Liver (tissue), 9 donors: ENCODE data around the gene GARNL3. TPM values are rescaled to one million over a fixed set of nuclear protein-coding genes. Genes with fewer than 3 reads are reported as not detected.

Experiments
- DNase-seq: peaks from one replicate; pipeline ENCODE4 v3.0.0-alpha.2; 2017; ENCODE audit warnings: low spot score
- H3K27ac ChIP-seq, 2 donors: one replicate each; pipeline ENCODE4 v1.7.0; 2013; ENCODE audit warnings: inconsistent platforms in 2 of 2, low read length in 2 of 2, control low read depth in 1 of 2, low read depth in 1 of 2, mild to moderate bottlenecking in 1 of 2
- H3K27me3 ChIP-seq, 4 donors: one replicate each; pipeline versions ENCODE4 v1.6.1 to v1.7.0; 2013; ENCODE audit warnings: low read length in 3 of 4, inconsistent platforms in 1 of 4, mild to moderate bottlenecking in 1 of 4, moderate library complexity in 1 of 4; ENCODE audit not compliant: control insufficient read depth in 4 of 4, insufficient read depth in 4 of 4
- H3K36me3 ChIP-seq, 4 donors: one replicate each; pipeline versions ENCODE4 v1.6.1 to v1.7.0; 2013; ENCODE audit warnings: low read length in 3 of 4, mild to moderate bottlenecking in 3 of 4, low read depth in 1 of 4, moderate library complexity in 1 of 4; ENCODE audit not compliant: control insufficient read depth in 4 of 4, insufficient read depth in 3 of 4
- H3K4me1 ChIP-seq, 4 donors: one replicate each; pipeline versions ENCODE4 v1.6.1 to v1.7.0; 2013; ENCODE audit warnings: low read length in 3 of 4, mild to moderate bottlenecking in 3 of 4, moderate library complexity in 1 of 4; ENCODE audit not compliant: control insufficient read depth in 4 of 4, insufficient read depth in 4 of 4
- H3K4me3 ChIP-seq, 3 donors: one replicate each; pipeline versions ENCODE4 v1.6.1 to v1.7.0; 2013; ENCODE audit warnings: low read length in 3 of 3, control low read depth in 1 of 3, low read depth in 1 of 3, mild to moderate bottlenecking in 1 of 3
- H3K9ac ChIP-seq, 2 donors: one replicate each; pipeline ENCODE4 v1.7.0; 2013; ENCODE audit warnings: low read length in 2 of 2, mild to moderate bottlenecking in 2 of 2, moderate library complexity in 2 of 2, control low read depth in 1 of 2, low read depth in 1 of 2
- H3K9me3 ChIP-seq, 4 donors: one replicate each; pipeline versions ENCODE4 v1.6.1 to v1.7.0; 2013; ENCODE audit warnings: low read length in 3 of 4; ENCODE audit not compliant: control insufficient read depth in 4 of 4
- ATF3 ChIP-seq: IDR thresholded peaks from 2 replicates; pipeline ENCODE4 v1.6.1; 2016; ENCODE audit warnings: antibody characterized with exemption
- CTCF ChIP-seq: fragments of 150-350 bp; IDR thresholded peaks from 2 replicates; pipeline ENCODE4 v1.5.1; 2017; ENCODE audit warnings: improper control_type of control experiment, low read depth, low read length; ENCODE audit not compliant: missing input control
- EGR1 ChIP-seq, 2 donors: IDR thresholded peaks; 2 replicates each; pipeline ENCODE4 v1.6.1; 2016 to 2018; ENCODE audit warnings: antibody characterized with exemption in 2 of 2, low read depth in 2 of 2
- FOXA1 ChIP-seq: IDR thresholded peaks from 2 replicates; pipeline ENCODE4 v1.6.1; 2016; ENCODE audit warnings: antibody characterized with exemption
- FOXA2 ChIP-seq: IDR thresholded peaks from 2 replicates; pipeline ENCODE4 v1.6.1; 2016; ENCODE audit warnings: antibody characterized with exemption
- GABPA ChIP-seq, 2 donors: IDR thresholded peaks in 1 of 2; conservative IDR thresholded peaks in 1 of 2; 2 replicates each; pipeline ENCODE4 v1.6.1; 2016; ENCODE audit warnings: antibody characterized with exemption in 2 of 2, mild to moderate bottlenecking in 1 of 2, moderate library complexity in 1 of 2
- HNF4A ChIP-seq, 2 donors: conservative IDR thresholded peaks; 2 replicates each; pipeline ENCODE4 v1.6.1; 2016; ENCODE audit warnings: antibody characterized with exemption in 2 of 2, mild to moderate bottlenecking in 2 of 2
- HNF4G ChIP-seq: IDR thresholded peaks from 2 replicates; pipeline ENCODE4 v1.6.1; 2016; ENCODE audit warnings: antibody characterized with exemption
- JUND ChIP-seq, 2 donors: IDR thresholded peaks; 2 replicates each; pipeline ENCODE4 v1.6.1; 2016; ENCODE audit warnings: antibody characterized with exemption in 2 of 2
- MAX ChIP-seq: IDR thresholded peaks from 2 replicates; pipeline ENCODE4 v1.6.1; 2016; ENCODE audit warnings: antibody characterized with exemption
- NR2F2 ChIP-seq: IDR thresholded peaks from 2 replicates; pipeline ENCODE4 v1.6.1; 2016; ENCODE audit warnings: antibody characterized with exemption
- RAD21 ChIP-seq, 2 donors: IDR thresholded peaks; 2 replicates each; pipeline ENCODE4 v1.6.1; 2016; ENCODE audit warnings: antibody characterized with exemption in 2 of 2, mild to moderate bottlenecking in 2 of 2
- REST ChIP-seq: IDR thresholded peaks from 2 replicates; pipeline ENCODE4 v1.6.1; 2016; ENCODE audit warnings: antibody characterized with exemption, mild to moderate bottlenecking
- RXRA ChIP-seq, 2 donors: IDR thresholded peaks; 2 replicates each; pipeline ENCODE4 v1.6.1; 2017 to 2018; ENCODE audit warnings: antibody characterized with exemption in 2 of 2, mild to moderate bottlenecking in 1 of 2
- SP1 ChIP-seq: IDR thresholded peaks from 2 replicates; pipeline ENCODE4 v1.6.1; 2018; ENCODE audit warnings: antibody characterized with exemption, mild to moderate bottlenecking
- TAF1 ChIP-seq: conservative IDR thresholded peaks from 2 replicates; pipeline ENCODE4 v1.6.1; 2016; ENCODE audit warnings: antibody characterized with exemption, mild to moderate bottlenecking
- YY1 ChIP-seq: IDR thresholded peaks from 2 replicates; pipeline ENCODE4 v1.6.1; 2016; ENCODE audit warnings: antibody characterized with exemption, mild to moderate bottlenecking
- ZBTB33 ChIP-seq: IDR thresholded peaks from 2 replicates; pipeline ENCODE4 v1.6.1; 2016; ENCODE audit warnings: antibody characterized with exemption
- WGBS: extraction: QIAGEN DNeasy Blood & Tissue Kit; methylation state at CpG from one replicate; pipeline ENCODE4 v1.1.7; 2013; 5-methylcytosine and 5-hydroxymethylcytosine counted together
- polyA plus RNA-seq, 2 donors: library from polyadenylated mRNA; stranded (reverse) in 1 of 2; unstranded in 1 of 2; fragments of 200-250 nt in 1 of 2; fragments of >200 nt in 1 of 2; fragmentation: Nextera tagmentation in 1 of 2; extraction: Ambion mirVana in 1 of 2; gene quantifications; one replicate each; pipeline versions ENCODE4 v1.2.1 to v1.2.3, GENCODE V29; 2013 to 2015
- total RNA-seq, 2 donors: library from RNA; depleted of rRNA; stranded (reverse); fragments of >200 nt; gene quantifications; one replicate each; pipeline ENCODE4 v1.2.3, GENCODE V29; 2014
- donor health status: healthy.
- donor health status: healthy.
- donor health status: healthy.
- donor health status: healthy.
- donor health status: healthy.

The GARNL3 gene
- total and polyA plus RNA-seq, 4 donors, result 0.89 to 6.7 (median 3.5) TPM

GRCh38 chr9:127370147-127370579 lies 105.6 kb downstream of the GARNL3 start:
- Histone ChIP-seq H3K9ac (no peak overlapping the region), H3K4me1 (no peaks in the 10 kb centered on the region), H3K27me3 (no peaks in the 10 kb centered on the region), H3K9me3 (no peaks in the 10 kb centered on the region), H3K36me3 (peaks cover 0 to 3% (median 1%) of the 10 kb centered on the region in 4 donors), H3K4me3 (no peak overlapping the region), H3K27ac (no peak overlapping the region)
- DNase-seq, result no peak
- 76% methylated on average over 7 of the region's 7 CpGs for WGBS
- no peak for TF ChIP-seq SP1
- no peak for TF ChIP-seq FOXA2
- TF ChIP-seq HNF4G, result no peak
- TF ChIP-seq FOXA1, result no peak
- TF ChIP-seq TAF1, result no peak
- TF ChIP-seq CTCF, result no peak
- no peak for TF ChIP-seq ZBTB33
- TF ChIP-seq YY1, result no peak
- TF ChIP-seq GABPA (IDR thresholded peaks at IDR 0.05 in 1 of 2, conservative IDR thresholded peaks at IDR 0.05 in 1 of 2), result no peak
- TF ChIP-seq MAX, result no peak
- no peak for TF ChIP-seq JUND (IDR thresholded peaks at IDR 0.05)
- no peak for TF ChIP-seq NR2F2
- TF ChIP-seq RXRA (IDR thresholded peaks at IDR 0.05), result no peak
- no peak for TF ChIP-seq EGR1 (IDR thresholded peaks at IDR 0.05; ENCODE audit: low read depth in 2 of 2)
- TF ChIP-seq REST, result no peak
- TF ChIP-seq HNF4A (conservative IDR thresholded peaks at IDR 0.05), result no peak
- TF ChIP-seq ATF3, result no peak
- TF ChIP-seq RAD21 (IDR thresholded peaks at IDR 0.05), result no peak
